HPDE6-E6E7 (cell line): ENCODE data around the gene M1AP.
"Not testable (repeated sequence)": the region's sequence is repeated elsewhere in the genome, so short reads cannot be mapped to it uniquely, and the experiment has no call there.

Experiments used
- DNase-seq: peaks from one replicate; pipeline ENCODE4 v3.0.0; 2011; ENCODE audit warnings: missing footprints; ENCODE audit errors: extremely low spot score

Gene M1AP

GRCh38 chr2:74653589-74653984 is 5.5 kb upstream of the M1AP start:
- DNase-seq: no peak

GRCh38 chr2:74646834-74647482 is 1.2 kb downstream of the M1AP start:
- DNase-seq: no peak

DNA sequence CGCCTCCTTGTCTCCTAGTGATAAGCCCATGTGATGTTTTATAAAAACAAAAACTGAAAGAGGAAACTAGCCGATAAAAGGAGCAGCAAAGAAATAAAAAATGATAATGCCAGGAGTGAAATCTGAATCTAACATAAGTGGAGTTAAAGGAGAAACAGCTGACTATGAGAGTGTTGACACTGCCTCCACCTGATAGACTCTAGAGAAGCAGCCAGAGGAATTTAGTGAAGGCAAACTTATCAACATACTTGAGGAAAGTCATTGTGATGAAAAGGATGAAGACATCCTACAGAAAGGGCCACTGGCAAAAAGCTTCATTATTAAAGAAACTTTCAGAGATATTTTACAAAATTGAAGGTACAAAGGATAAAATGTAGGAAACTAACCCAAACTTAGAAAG is 1.9 kb downstream of the M1AP start:
- DNase-seq: no peak

GRCh38 chr2:74645344-74645743 is 2.8 kb downstream of the M1AP start:
- no peak for DNase-seq

- no peak for DNase-seq
Observed at GRCh38 chr2:74639550-74639949, 8.6 kb downstream of the M1AP start.

DNA sequence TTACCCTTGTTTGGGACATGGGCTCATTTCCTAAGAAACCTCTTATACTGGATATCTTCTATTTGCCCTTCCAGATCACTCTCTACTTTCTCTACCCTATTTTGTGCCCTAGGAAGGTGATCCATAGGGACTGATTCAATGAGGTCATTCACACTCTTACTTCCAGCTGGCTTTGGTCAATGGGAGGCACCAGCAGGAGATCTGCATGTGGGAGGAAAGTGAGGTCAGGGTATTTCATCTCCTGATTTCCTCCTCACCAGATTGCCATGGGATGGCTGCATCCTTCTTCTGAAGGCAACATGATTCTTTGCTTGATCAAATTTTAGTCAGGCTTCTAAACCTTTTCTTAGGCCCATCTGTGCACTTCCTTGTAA is 15.2 kb downstream of the M1AP start:
- no peak for DNase-seq

GRCh38 chr2:74632209-74632938 is 15.8 kb downstream of the M1AP start:
- DNase-seq: no peak

GRCh38 chr2:74630454-74630853 is 17.7 kb downstream of the M1AP start:
- DNase-seq: not testable (repeated sequence)

GRCh38 chr2:74628538-74629105 is 19.5 kb downstream of the M1AP start:
- DNase-seq: no peak

DNA sequence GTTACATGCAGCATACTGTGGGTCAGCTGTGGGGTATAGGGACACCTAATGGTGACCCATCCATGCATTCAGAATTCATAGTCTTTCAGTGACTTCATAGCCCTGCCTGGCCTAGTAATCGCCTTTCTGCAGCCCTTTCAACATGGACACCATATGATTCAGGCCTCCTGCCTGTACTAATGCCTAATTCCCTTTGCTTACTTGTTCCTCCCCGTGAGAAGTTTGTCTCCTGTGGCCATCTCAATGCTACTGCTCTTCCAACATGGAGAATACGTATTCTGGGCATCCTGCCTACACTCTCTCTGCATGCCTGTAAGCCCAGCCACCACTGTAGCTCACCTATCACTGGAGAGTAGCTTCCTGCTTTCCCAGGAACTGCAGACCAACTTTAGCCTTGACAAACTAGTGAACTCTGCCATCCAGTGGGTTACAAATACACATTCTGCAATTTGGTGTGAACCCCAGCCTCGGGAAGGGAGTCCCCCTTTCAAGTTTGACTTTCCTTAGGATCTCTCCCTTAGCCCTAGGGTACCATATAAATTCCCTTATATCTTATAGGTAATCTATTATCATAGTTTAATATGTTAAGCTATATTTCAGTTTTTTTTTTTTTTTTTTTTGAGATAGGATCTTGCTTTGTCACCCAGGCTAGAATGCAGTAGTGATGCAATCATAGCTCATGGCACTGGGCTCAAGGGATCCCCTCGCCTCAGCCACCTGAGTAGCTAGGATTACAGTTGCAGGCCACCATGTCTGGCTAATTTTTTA is 22.3 kb downstream of the M1AP start:
- DNase-seq: no peak

GRCh38 chr2:74620671-74621070 is 27.5 kb downstream of the M1AP start:
- no peak for DNase-seq

DNA sequence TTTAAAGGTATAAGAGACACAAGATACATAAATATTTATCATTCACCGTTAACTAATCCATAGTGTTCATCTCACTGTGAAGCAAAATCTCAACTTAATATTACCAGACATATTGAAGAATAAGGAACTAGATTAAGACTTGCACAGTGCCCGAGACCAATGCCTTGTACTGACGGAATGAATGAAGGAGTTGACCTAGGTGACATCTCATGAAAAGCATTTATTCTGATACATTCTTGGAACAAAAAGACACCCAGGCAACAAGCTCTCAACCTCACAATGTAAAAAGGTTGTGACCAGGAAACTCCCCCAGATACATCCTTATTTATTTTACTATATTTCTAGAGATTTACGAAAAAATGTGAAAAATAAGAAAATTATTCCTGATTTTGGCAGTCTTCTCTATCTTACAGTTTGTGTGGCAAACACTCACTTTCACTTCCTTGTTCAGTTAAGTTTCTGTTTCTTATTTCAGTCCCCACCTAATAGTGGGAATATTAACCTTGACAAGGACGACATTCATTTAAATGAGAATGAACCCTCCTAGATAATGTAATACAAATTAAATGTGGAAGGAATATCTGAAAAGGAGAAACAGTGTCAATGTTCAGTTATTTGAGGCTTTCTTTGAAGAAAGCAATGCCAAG is 28.4 kb downstream of the M1AP start:
- DNase-seq: no peak

GRCh38 chr2:74618410-74619083 is 29.6 kb downstream of the M1AP start:
- DNase-seq: no peak

DNA sequence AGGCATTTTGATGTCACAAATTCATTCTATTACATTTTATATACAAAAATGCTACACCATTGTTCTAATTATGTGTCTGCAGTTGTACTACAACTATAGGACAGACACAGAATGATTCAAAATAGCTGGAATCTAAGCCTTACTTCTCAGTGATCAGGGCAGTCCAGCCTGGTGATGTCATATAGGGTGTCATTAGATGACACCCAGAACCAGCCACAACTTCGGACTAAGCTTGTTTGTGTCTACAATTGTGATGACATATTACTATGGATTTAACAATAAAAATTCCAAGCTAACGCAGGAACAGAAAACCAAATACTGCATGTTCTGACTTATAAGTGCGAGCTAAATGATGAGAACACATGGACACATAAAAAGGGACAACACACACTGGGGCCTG is 31.0 kb downstream of the M1AP start:
- no peak for DNase-seq

DNA sequence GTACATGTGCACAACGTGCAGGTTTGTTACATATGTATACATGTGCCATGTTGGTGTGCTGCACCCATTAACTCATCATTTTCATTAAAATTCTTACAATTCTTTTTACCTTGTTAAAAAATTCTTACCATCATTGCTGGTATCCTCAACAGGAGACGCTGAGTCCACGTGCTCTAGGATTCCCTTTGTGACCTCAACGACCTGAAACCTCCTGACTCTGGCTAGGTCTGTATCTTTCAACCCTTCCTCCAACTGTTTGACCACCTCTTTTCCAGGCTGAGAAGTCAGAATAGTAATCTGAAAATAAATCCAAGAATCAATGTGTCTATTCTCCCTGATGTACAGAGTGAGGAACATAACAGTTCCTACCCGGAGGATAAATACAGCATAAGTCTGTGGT is 41.2 kb downstream of the M1AP start:
- DNase-seq: no peak

DNA sequence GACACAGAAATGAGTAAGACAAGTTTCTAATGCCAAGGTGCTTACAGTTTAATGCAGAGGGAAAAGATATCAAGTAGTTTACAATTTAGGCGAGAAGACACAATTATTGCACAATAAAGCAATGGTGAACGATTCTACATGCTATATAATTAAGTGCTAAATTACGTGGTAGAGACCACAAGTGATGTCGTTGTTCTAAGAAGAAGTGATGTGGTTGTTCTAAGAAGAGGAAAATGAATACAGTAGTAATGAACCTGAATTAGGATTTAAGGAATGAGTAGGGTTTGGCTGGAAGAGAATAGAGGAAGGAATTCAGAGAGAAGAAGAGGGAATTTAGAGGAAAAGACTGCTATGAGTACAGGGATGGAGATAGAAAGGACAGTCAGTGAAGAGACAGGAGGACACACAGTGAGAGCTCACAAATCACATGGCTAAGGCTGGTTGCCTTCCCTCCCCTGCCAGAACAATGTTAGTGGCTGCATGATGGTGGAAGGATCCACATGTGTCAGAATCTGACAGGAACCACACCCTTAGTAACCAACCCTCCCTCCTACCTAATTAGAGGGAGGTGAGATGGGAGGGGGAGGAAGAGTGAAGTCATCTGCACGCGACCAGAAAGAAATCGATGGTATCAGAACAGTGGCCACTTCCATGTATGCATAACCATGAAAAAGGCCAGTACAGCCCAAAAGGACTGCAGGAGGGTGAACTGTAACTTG is 44.7 kb downstream of the M1AP start:
- DNase-seq: no peak

GRCh38 chr2:74602586-74603281 is 45.4 kb downstream of the M1AP start:
- peak; percentile 21 for DNase-seq

DNA sequence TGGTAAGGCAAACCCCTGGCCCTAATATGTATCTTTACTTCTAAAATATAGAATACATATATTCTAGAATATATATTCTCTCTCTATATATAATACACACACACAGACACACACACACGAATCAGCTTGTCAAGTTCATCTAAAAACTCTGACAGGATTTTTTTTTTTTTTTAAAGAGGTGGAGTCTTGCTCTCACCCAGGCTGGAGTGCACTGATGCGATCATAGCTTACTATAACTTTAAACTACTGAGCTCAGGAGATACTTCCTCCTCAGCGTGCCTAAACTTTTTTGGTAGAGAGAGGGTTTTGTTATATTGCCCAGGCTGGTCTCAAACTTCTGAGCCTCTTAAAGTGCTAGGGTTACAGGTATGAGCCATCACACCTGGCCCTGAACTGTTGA is 48.5 kb downstream of the M1AP start:
- no peak for DNase-seq

DNA sequence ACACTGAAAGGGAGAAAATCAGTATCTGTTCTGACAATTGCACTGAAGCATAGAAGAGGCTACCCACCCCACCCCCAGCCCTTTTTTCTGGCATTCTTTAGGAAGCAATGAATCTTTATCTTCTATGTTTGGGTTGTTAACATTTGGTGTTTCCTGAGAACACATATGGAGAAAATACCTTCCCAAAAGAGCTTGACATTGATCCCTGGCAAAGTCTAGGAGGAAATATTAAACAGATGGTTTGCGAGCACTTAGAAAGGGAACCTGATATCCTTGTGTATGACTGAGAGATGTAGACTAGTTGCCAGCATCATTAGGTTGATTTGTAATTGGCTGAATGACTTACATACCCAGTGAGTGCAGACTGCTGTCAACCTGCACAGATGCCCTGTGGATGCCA is 50.7 kb downstream of the M1AP start:
- no peak for DNase-seq

- no peak for DNase-seq
Observed at GRCh38 chr2:74596584-74596983, 51.5 kb downstream of the M1AP start.
